Brain microvascular endothelial cell (primary cell): Measurements from ENCODE around the gene SLC12A1.

Experiments
- DNase-seq: peaks from one replicate; pipeline ENCODE4 v3.0.0-alpha.2; 2020
- H3K27ac ChIP-seq: fragments of 250-450 bp; sonication (Bioruptor Pico); 2 replicates; pipeline ENCODE4 v1.5.1; 2020; ENCODE audit warnings: mild to moderate bottlenecking, moderate library complexity
- H3K27me3 ChIP-seq: fragments of 250-450 bp; sonication (Bioruptor Pico); replicated peaks from 2 replicates; pipeline ENCODE4 v1.5.1; 2020; ENCODE audit warnings: mild to moderate bottlenecking
- H3K36me3 ChIP-seq: fragments of 250-450 bp; sonication (Bioruptor Pico); replicated peaks from 2 replicates; pipeline ENCODE4 v1.5.1; 2020; ENCODE audit warnings: mild to moderate bottlenecking
- H3K4me3 ChIP-seq: 2 replicates; pipeline ENCODE4 v1.5.1; 2011; ENCODE audit warnings: low read depth, mild to moderate bottlenecking, control low read depth, low read length, moderate library complexity
- CTCF ChIP-seq: IDR thresholded peaks from 2 replicates; pipeline ENCODE4 v1.5.1; 2011; ENCODE audit warnings: low read depth, mild to moderate bottlenecking, moderate library complexity, low read length, control low read depth, inconsistent platforms; ENCODE audit errors: missing control alignments
- in situ Hi-C: cut with HindIII; loops from 2 replicates; pipeline ENCODE4 v1.10.0; 2017; ENCODE audit warnings: low sequenced_read_pairs, low pct_ligation_motif_present

The SLC12A1 gene

DNA sequence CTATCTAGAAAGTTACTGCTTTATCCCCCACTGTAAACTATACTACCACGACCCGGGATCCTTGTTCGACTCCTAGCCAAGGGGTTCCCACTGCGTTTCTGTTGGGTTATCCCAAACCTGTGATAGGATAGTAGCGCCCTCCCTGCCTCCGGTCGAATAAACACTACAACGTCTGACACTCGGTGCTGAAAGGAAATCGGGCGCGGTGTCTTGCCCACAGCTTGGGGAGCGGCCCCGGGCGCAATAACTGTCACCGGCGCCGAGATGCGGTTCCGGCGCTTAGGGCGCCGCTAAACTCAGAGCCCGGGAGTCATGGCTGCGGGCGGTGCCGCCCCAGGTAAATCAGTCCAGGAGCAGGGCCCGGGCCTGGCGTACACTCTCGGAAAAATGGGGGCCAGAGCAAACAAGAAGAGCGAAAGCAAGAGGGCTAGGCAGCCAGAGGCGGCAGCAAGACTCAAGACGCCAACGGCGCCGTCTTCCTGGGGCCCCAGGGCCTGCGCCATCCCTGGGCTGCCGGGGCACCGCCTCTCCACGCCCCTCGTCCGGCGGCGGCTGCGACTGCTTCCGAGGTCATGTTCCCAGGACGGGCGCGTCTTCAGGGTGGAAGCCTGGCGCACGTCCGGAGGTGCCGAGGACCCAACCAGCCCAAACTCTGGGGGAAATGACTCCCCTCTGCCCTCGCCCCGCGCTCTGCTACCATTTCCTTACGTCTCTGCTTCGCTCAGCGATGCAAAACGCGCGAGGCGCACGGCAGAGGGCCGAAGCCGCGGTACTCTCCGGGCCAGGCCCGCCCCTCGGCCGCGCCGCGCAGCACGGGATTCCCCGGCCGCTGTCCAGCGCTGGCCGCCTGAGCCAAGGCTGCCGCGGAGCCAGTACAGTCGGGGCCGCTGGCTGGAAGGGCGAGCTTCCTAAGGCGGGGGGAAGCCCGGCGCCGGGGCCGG lies 125.0 kb downstream of the SLC12A1 start, which contains the start of gene DUT:
Gene DUT (plus strand): TSS at position 575 of the 941 bp plus-strand sequence. CDS start 87 bp downstream, at position 662.
- DNase-seq = peak; percentile 59
- H3K4me3 ChIP-seq = peak within 1 kb of the TSS; percentile 79
- no peaks in the 10 kb centered on the region for H3K36me3 ChIP-seq
- in situ Hi-C loops = no loop called here
- H3K27me3 ChIP-seq = no peaks in the 10 kb centered on the region
- peak; percentile 17 for TF ChIP-seq CTCF
- H3K27ac ChIP-seq = peak within 1 kb of the TSS; percentile 85

DNA sequence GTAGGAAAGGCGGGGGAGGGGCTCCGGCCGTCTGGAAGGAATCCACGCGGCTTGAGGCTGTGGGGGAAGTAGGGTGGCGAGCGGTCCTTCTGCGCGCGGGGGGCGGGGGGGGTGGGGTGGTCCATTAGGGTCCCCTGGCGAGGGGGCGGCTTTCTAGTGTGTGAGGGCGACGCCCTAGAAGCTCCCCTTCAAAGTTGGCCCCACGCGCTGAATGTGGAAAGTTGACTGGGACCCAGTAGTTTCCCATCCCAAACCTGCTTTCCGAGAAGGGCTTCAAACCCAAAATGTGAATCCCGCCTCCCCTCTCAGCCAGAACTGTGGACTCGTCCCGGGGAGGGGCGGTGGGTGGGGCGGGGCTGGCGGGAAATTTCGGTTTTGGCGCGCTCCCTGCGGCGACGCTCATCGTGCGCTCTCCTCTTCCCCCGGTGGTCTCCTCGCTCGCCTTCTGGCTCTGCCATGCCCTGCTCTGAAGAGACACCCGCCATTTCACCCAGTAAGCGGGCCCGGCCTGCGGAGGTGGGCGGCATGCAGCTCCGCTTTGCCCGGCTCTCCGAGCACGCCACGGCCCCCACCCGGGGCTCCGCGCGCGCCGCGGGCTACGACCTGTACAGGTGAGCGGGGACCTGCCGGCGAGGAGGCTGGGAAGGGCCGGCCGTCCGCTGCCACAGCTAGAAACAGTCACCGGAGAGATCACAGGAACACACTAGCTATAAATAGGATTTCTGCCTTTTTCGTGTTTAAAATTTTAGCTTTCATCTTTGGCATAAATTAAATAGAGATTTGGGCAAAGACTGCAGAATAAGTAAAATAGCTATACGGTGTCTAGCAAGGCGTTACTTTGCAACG lies 125.9 kb downstream of the SLC12A1 start:
- Histone ChIP-seq H3K27ac (peak overlapping the region; percentile 85), H3K4me3 (peak overlapping the region; percentile 79), H3K27me3 (no peaks in the 10 kb centered on the region), H3K36me3 (no peaks in the 10 kb centered on the region)
- DNase-seq = peak; percentile 24
- TF ChIP-seq CTCF = no peak
- in situ Hi-C loops = no loop called here

DNA sequence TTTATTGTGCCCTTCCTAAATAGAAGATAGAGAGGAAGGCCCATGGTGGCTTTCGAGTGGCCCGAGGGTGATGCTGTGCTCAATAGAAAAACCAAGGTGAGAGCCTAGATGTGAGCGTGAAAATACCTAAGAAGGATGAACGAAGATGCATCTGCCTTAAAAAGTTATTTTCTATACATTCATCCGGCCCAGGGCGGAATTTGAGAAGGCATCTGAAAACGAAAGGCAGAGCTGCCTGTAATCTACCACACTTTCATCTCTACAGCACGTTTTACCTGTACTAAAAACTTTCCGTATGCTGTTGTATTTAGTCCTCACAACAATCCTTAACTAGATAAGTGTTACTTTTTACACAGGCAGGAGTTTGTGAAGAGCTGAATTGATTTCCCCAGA lies 126.5 kb downstream of the SLC12A1 start:
- no peak for TF ChIP-seq CTCF
- no peak for DNase-seq
- Histone ChIP-seq H3K27me3 (no peaks in the 10 kb centered on the region), H3K27ac (no peak overlapping the region), H3K4me3 (peak overlapping the region; percentile 79), H3K36me3 (no peaks in the 10 kb centered on the region)
- in situ Hi-C loops = no loop called here

GRCh38 chr15:48333540-48333939 lies 127.4 kb downstream of the SLC12A1 start:
- Histone ChIP-seq H3K27ac (no peak overlapping the region), H3K27me3 (no peaks in the 10 kb centered on the region), H3K36me3 (no peaks in the 10 kb centered on the region), H3K4me3 (no peak overlapping the region)
- no peak for DNase-seq
- in situ Hi-C loops = no loop called here
- no peak for TF ChIP-seq CTCF

DNA sequence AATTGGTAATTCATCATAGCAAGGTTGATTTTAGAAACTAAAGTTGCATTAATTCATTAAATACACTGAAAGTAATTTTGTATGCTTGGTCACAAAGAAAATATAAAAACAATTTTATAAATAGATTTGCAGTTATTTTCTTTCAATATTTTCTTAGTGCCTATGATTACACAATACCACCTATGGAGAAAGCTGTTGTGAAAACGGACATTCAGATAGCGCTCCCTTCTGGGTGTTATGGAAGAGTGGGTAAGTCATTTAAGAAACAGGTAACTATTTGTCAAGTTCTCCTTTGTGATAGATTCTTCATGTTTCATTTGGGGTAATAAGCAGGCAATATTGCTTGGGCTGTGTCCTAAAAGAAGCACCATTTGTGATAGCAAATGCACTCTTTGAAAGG lies 128.2 kb downstream of the SLC12A1 start:
- Histone ChIP-seq H3K27ac (no peak overlapping the region), H3K27me3 (no peaks in the 10 kb centered on the region), H3K36me3 (no peaks in the 10 kb centered on the region), H3K4me3 (no peak overlapping the region)
- TF ChIP-seq CTCF = no peak
- in situ Hi-C loops = no loop called here
- no peak for DNase-seq
